ENCODE measurements around the gene PER2. TPM values are rescaled to one million over a fixed set of nuclear protein-coding genes. Genes with fewer than 3 reads are reported as not detected.

PER2 gene
- total RNA-seq, 1 donor from 2014 or later: 13.0 TPM

- intact Hi-C loops (cut with DNase I): no loop called here
- DNase-seq (ENCODE audit: low spot score): no peak
These were observed 2.5 kb upstream of the PER2 start for GRCh38 chr2:238290715-238291549.

GRCh38 chr2:238290091-238290509 lies 1.7 kb upstream of the PER2 start:
- DNase-seq (ENCODE audit: low spot score): no peak
- intact Hi-C loops (cut with DNase I): no loop called here

GRCh38 chr2:238289574-238289973 lies 1.2 kb upstream of the PER2 start:
- intact Hi-C loops (cut with DNase I): loop anchor here (2.0 kb wide), 1 partner anchor 31 kb away; the partner anchor contains the start of gene TRAF3IP1
- DNase-seq (ENCODE audit: low spot score): no peak

GRCh38 chr2:238288650-238289573 lies 502 bp upstream of the PER2 start:
- intact Hi-C loops (cut with DNase I): loop anchor here (2.0 kb wide), 1 partner anchor 32 kb away; the partner anchor contains the start of gene TRAF3IP1
- DNase-seq (ENCODE audit: low spot score): peak; percentile 99

GRCh38 chr2:238286987-238287736 lies 1.2 kb downstream of the PER2 start:
- no peak for DNase-seq (ENCODE audit: low spot score)
- intact Hi-C loops (cut with DNase I): no loop called here

GRCh38 chr2:238286551-238286950 lies 1.9 kb downstream of the PER2 start:
- intact Hi-C loops (cut with DNase I): no loop called here
- DNase-seq (ENCODE audit: low spot score): no peak

GRCh38 chr2:238286095-238286494 lies 2.3 kb downstream of the PER2 start:
- no peak for DNase-seq (ENCODE audit: low spot score)
- intact Hi-C loops (cut with DNase I): no loop called here

GRCh38 chr2:238285653-238286082 lies 2.7 kb downstream of the PER2 start:
- no peak for DNase-seq (ENCODE audit: low spot score)
- intact Hi-C loops (cut with DNase I): no loop called here

- no peak for DNase-seq (ENCODE audit: low spot score)
- intact Hi-C loops (cut with DNase I): no loop called here
These were observed 3.5 kb downstream of the PER2 start for GRCh38 chr2:238284802-238285515.

GRCh38 chr2:238282861-238283738 lies 5.3 kb downstream of the PER2 start:
- no peak for DNase-seq (ENCODE audit: low spot score)
- intact Hi-C loops (cut with DNase I): no loop called here

GRCh38 chr2:238281826-238282480 lies 6.5 kb downstream of the PER2 start:
- intact Hi-C loops (cut with DNase I): no loop called here
- DNase-seq (ENCODE audit: low spot score): no peak

GRCh38 chr2:238280083-238280825 lies 8.2 kb downstream of the PER2 start:
- intact Hi-C loops (cut with DNase I): no loop called here
- DNase-seq (ENCODE audit: low spot score): no peak

- no peak for DNase-seq (ENCODE audit: low spot score)
- intact Hi-C loops (cut with DNase I): no loop called here
These were observed 9.1 kb downstream of the PER2 start for GRCh38 chr2:238279324-238279682.

GRCh38 chr2:238278626-238279323 lies 9.6 kb downstream of the PER2 start:
- DNase-seq (ENCODE audit: low spot score): no peak
- intact Hi-C loops (cut with DNase I): no loop called here

GRCh38 chr2:238277695-238278094 lies 10.7 kb downstream of the PER2 start:
- intact Hi-C loops (cut with DNase I): no loop called here
- DNase-seq (ENCODE audit: low spot score): no peak

GRCh38 chr2:238274152-238274865 lies 14.1 kb downstream of the PER2 start:
- intact Hi-C loops (cut with DNase I): no loop called here
- DNase-seq (ENCODE audit: low spot score): no peak
